OCI-M1 (cell line): ENCODE data around the gene C4orf36.

ENCODE experiments used
- DNase-seq: peaks from one replicate; lab custom pipeline; 2025; lab: John Stamatoyannopoulos, UW

Gene C4orf36

GRCh38 chr4:86857341-86858052 lies 34.7 kb downstream of the C4orf36 start:
- no peak for DNase-seq

- no peak for DNase-seq
These were observed 35.3 kb downstream of the C4orf36 start for GRCh38 chr4:86856896-86857295.

GRCh38 chr4:86855572-86855971 lies 36.6 kb downstream of the C4orf36 start:
- no peak for DNase-seq

GRCh38 chr4:86853209-86853608 lies 39.0 kb downstream of the C4orf36 start:
- no peak for DNase-seq

- no peak for DNase-seq
These were observed 43.2 kb downstream of the C4orf36 start, which contains the start of gene SLC10A6 for GRCh38 chr4:86848732-86849619. Gene SLC10A6, minus strand, starts transcription at chr4:86849384. Its CDS starts 269 bp downstream, at chr4:86849115.

- no peak for DNase-seq
These were observed 44.1 kb downstream of the C4orf36 start for GRCh38 chr4:86848136-86848535.

- no peak for DNase-seq
These were observed 44.7 kb downstream of the C4orf36 start for GRCh38 chr4:86847571-86847970.

GRCh38 chr4:86846921-86847320 lies 45.3 kb downstream of the C4orf36 start:
- DNase-seq: no peak

GRCh38 chr4:86845593-86845992 lies 46.6 kb downstream of the C4orf36 start:
- DNase-seq: no peak

GRCh38 chr4:86841309-86841708 lies 50.9 kb downstream of the C4orf36 start:
- no peak for DNase-seq

GRCh38 chr4:86840858-86841257 lies 51.4 kb downstream of the C4orf36 start:
- DNase-seq: no peak

GRCh38 chr4:86837691-86838503 lies 54.3 kb downstream of the C4orf36 start:
- no peak for DNase-seq

GRCh38 chr4:86835677-86836076 lies 56.5 kb downstream of the C4orf36 start:
- peak; percentile 35 for DNase-seq

GRCh38 chr4:86834901-86835300 lies 57.3 kb downstream of the C4orf36 start:
- peak; percentile 42 for DNase-seq

GRCh38 chr4:86833615-86834014 lies 58.6 kb downstream of the C4orf36 start:
- no peak for DNase-seq

GRCh38 chr4:86831262-86832130 lies 60.7 kb downstream of the C4orf36 start:
- DNase-seq: no peak
